Medulla oblongata (tissue), 1 donor: ENCODE measurements around the gene TMEM131L.
A peak's percentile ranks its signal among the peaks of the same experiment; 100 is the strongest.
"Not testable (repeated sequence)": the region's sequence is repeated elsewhere in the genome, so short reads cannot be mapped to it uniquely, and the experiment has no call there.

Source experiments
- DNase-seq: peaks from one replicate; pipeline ENCODE4 v3.0.0-alpha.2; 2015; ENCODE audit errors: extremely low spot score

TMEM131L gene

DNA sequence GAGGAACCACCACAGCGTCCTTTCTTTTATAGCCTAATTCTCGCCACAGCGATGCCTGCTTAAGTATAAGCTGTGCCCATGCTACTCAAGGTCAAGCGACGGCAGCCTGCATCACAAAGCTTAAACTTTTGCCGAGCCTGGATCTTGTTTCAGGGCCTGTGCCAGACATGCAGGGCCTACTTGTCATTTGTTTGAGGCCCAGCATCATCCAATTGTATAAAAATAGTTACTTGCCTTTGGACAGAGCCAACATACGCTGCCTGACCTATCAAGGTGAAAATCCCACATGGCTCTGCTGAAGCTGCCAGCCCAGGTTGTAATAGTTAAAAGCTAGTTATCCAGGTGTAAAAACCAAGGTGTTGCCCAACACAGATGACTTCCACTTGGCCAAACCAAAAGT lies 107.1 kb downstream of the TMEM131L start:
- no peak for DNase-seq

DNA sequence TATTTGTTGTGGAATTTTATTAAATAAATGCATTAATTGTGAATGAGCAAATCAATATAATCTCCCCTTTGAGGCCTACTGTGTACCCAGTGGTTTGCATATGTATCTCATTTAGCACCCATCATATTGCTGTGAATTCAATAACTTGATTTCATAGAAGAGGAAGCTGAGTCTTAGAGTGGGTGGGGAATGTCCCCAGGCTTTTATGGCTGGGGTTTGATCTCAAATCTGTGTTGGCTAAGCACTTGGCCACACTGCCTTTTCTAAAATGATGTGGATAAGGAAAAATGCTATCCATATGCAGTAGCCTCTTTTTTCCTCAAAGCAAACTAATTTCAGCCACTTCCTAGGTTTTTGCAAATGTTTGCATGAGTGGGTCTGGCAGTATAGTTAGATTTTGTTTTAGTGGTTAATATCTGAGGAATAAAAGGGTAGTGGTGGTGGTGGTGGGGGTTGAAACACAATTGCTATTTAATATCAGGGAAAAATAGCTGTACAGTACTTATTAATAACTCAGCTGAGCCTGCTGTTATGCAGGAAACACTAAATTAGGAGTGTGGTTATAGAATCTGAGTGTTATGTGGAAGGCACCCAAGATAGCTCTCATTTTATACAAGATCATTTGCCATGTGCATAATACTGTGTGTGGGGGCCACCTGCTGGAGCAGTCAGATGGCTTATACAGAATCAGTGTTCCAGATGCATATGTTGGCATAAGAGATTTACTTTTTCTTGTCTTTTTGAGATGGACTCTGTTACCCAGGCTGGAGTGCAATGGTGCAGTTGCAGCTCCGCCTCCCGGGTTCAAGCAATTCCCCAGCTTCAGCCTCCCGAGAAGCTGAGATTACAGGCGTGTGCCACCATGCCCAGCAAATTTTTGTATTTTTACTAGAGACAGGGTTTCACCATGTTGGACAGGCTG lies 108.0 kb downstream of the TMEM131L start:
- DNase-seq = peak; percentile 80

DNA sequence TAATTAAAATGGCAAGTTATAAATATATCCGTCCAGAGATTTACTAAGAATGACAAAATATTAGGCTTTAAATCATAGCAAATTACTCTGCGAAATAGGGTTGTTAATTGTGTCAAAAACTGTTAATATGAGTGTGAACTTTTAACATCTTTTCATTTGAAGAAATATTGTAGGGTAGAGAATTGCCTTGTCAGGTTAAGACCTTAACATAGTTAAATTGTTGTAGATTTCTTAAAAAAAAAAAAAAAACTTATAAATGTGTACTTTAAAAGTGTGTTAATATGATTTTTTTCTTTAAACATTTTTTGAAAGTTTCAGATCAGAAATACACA lies 110.2 kb downstream of the TMEM131L start:
- DNase-seq = no peak

DNA sequence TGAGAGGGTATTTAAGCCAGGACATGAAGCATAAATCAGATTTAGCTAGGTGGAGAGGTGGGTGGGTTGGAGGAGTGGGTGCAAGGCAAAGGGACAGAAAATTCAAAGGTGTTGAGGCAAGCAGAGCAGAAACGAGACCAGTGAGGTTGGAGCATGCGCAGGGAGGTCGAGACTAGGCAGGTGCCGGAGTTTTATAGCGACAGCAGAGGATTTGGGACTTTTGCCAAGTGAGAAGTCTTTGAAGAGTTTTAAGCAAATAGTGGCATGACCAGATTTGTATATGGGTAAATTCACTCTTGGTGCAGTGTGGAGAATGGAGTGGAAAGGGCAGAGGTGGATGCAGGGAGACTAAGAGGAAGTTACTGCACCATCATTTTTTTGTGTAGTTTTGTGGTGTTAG lies 110.9 kb downstream of the TMEM131L start:
- no peak for DNase-seq

DNA sequence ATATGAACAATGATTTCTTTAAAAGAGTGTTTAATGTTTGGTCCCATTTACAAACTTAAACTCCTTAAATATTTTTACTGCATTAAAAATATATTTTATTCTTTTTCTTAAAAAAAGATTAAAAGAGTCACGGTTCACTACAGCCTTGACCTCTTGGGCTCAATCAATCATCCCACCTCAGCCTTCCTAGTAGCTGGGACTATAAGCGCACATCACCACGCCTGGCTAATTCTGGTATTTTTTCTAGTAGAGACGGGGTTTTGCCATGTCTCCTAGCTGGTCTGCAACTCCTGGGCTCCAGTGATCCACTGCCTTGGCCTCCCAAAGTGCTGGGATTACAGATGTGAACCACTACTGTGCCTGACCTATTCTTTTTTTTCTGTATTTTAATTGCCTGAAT lies 113.2 kb downstream of the TMEM131L start:
- DNase-seq = no peak

DNA sequence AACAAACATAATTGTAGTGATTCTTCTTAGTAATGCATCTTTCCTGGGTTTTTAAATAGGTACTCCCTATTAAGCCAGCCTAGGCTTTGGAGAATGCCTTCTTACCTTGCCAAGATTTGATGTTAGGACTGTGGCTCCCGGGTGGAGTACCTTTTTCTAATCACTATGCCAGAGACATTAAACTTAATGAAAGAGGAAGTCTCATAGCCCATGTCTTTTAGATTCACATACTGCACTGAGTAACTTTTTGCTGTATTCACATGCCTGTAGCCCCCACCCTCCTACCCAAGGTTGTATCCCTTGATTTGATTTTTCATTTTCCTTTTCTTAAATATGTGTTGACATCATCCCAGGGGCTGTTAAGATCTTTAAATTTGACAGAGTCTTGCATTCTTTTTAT lies 113.7 kb downstream of the TMEM131L start:
- DNase-seq = no peak

DNA sequence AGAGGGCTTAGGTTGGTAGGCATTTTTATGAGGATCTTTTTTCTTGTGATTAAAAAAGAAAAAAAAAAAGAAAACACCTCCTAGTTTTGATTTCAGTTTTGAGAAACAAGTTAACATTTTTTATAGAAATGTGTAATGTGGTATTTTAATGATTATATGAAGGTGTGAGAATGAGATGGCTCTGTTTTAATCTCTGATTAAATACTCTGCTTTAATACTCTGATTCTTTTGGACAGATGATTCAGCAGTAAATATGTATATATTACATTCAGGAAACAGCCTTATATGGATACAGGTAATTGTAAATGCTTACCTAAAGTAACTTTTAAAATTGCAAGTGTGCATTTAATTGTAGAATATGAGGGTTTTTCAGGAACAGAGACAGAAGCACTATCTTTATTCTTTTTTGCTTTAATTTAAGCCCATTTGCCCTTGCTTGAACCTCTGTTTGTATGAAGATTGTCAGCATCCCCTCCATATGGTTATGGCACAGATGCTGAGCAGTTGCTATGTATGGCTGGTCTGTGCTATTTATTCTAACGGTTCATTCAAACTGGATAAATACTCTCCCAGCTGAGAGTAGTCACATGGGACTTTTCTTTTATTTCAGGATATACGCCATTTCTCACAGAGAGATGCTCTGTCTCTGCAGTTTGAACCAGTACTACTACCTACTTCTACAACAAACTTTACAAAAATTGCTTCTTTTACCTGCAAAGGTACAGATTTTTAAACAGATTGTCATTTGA lies 117.0 kb downstream of the TMEM131L start:
- DNase-seq = no peak

DNA sequence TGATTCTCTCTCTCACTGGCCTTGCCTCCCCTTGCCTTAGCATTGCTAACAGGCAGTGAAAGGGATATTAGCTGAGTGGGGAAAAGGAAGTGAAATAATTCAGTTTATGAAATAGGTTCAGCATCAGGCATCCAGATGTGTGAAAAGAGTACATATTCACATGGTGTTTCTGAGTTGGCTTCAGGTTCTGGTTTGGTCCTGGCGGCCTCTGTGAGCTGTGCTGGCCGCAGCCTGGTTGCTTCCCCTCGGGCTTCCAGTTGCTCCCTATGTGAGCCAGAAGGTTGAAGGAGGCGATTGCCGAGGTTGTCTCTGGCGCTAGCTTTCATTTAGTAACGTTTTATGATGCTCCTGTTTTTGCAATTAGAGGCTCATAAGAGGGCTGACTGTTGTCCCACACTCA lies 118.9 kb downstream of the TMEM131L start:
- no peak for DNase-seq

DNA sequence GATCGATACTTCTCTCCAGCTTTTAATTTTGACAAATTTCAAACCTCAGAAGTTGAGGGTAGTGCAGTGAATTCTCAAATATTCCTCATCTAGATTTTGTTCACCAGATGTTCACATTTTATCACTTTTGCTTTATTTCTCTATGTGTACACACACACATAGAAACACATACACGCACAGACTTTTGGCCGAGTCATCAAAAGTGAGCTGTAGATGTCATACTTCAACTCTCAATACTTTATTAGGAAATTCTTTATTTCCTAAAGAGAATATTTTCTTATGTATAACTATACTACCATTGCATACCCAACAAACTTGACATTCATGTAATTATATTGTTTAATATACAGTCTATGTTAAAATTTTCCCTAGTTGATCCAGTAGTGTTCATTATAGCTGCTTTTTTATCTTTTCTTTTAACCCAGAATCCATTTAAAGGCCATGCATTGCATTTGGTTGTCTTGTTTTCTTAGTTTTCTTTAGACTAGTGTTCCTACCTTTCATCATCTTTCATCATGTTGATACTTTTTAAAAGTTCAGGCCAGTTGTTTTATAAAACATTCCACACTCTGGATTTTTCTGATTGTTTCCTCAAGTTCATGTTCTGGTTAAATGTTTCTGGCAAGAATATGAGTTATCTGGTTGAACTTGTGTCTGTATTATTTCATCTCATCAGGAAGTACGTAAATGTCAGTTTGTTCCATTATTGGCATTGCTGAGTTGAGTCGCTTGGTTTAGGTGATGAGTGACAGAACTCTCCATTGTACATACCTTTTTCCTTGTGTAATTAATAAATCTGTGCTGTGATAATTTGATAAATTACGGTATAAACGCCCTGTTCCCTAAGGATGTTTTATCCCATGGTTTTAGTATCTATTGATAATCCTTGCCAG lies 123.8 kb downstream of the TMEM131L start:
- no peak for DNase-seq

DNA sequence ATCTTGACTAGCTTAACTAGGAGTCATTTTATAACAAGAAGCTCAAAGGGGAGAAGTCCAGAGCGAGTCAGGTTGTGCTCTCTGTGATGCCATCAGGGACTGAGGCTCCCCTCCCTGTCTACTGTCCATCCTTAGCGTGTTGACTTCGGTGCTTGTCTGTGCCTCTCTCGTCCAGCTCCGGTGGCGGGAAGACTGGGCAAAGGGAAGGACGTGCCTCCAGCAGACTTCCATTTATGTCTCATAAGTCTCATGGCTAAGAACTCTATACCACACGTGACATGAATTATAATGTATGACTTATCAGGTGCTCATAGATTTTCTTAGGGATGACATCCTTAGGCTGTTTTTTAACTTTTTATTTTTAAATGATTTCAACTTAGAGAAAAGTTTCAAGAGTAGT lies 125.3 kb downstream of the TMEM131L start:
- no peak for DNase-seq

DNA sequence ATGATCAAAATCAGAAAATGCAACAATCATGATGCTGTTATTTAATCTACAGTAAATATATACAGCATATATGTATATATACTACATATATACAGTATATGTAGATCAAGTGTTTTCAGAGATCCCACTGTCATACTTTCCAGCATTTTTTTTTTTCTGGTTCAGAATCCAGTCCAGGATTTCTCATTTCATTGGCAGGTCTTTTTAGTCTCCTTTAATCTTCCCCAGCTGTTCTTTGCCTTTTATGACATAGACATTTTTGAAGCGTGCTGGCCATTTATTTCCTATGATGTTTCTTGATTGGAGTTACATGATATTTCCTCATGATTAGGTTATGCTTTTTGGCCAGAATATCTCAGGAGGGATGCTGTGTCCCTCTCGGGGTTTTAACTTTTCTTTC lies 125.9 kb downstream of the TMEM131L start:
- no peak for DNase-seq

DNA sequence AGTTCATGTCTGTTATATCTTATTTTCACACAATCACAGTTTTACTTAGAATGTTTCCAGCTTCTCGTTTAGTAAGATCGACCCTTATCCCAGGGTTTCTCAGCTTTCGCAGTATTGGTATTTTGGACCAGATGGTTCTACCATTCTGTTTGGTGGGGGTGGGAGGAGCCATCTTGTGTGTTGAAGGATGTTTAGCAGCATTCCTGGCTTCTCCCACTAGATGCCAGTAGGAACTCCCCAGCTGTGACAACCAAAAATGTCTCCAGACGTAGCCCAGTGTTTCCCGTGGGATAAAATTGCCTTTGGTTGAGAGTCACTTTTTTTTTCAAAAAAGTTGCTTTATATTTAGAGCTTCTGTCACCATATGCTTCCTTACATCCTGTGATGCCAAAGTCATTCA lies 127.0 kb downstream of the TMEM131L start:
- no peak for DNase-seq

DNA sequence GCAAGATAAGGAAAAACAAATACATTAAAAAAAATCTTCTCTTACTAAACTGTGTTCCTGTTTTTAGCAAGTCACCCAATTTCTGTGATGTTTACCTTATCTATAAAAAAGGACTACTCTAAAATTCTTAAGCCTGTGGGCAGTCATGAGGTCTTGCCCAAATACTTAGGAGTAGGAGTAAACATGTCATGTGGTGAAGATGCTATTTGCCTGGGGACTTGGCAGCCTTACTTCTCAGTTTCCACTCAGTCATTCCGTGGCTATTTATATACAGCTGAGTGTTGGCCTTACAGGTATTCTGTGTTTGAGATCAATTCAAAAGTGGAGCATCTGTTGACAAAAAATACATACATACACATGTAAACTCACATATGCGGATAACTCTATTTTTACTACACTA lies 128.1 kb downstream of the TMEM131L start:
- no peak for DNase-seq

DNA sequence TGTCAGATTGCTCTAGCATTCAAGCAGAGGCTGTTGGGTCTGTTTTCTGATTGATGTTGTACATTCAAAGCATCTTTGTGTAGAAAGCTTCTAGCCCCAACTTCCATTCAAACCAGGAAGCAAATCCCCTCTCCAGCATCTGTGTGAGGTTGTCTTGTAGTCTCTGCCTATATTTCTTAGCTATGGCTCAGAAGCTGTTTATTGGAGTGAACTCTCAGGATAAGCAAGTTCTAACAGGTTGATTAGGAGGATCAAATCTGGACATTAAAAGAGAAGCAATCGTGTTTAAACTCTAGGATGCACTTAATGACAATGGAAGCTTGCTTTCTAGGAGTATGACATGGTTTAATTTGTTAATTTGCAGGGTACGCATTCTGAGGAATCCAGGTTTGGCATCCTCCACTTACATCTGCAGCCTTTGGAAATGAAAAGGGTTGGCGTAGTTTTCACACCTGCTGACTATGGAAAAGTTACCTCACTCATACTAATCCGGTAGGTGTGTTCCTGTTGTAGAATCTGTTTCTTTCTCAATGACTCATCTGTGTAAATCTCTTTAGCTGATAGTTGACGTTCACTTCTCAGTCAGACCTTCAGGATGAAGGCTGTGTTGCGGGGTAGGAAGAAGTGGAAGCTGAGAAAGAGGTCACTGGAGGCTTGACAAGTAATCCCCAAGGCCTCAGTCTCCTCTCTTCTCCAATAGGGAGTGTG lies 129.9 kb downstream of the TMEM131L start:
- no peak for DNase-seq

DNA sequence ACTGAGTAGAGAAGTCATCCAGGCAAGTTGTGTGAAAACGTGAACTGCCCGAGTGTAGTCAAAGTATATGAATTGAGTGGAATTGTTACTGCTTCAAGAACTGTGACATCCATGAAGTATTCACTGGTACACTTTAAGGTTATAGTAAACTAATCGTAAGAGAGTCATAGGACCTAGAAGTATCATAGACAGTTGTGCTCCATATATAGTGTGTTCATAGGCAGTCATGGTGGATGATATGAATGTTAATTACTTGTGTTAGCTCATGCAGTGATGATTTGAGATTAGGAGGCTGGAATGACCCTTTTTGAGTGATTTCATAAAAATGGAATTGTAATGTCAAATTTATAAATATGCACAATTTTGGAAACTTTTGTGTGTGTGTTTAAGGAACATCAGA lies 136.6 kb downstream of the TMEM131L start:
- no peak for DNase-seq

DNA sequence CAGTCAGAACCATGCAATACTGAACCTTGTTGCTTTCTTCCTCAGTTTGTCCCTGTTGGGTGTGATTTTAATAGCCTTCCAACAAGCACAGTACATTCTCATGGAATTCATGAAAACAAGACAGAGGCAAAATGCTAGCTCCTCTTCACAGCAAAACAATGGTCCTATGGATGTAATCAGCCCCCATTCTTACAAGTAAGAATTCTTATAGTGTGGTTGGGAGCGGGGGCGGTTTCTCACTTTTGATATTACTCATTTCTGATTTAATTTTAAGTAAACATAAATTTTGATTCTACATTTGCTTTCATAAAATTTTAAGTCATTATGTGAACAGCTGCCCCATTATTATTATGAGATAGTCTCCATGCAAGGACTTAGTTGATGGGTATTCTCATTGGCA lies 137.1 kb downstream of the TMEM131L start:
- no peak for DNase-seq

DNA sequence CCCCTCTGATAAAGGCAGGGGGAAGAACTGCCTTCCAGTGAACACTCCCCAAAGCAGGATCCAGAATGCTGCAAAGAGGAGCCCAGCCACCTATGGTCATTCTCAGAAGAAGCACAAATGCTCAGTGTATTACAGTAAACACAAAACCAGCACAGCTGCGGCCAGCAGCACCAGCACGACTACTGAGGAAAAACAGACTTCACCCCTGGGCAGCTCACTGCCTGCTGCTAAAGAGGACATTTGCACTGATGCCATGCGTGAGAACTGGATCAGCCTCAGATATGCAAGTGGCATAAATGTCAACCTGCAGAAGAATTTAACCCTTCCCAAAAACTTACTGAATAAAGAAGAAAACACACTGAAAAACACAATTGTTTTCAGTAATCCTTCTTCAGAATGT lies 137.7 kb downstream of the TMEM131L start:
- DNase-seq = no peak

DNA sequence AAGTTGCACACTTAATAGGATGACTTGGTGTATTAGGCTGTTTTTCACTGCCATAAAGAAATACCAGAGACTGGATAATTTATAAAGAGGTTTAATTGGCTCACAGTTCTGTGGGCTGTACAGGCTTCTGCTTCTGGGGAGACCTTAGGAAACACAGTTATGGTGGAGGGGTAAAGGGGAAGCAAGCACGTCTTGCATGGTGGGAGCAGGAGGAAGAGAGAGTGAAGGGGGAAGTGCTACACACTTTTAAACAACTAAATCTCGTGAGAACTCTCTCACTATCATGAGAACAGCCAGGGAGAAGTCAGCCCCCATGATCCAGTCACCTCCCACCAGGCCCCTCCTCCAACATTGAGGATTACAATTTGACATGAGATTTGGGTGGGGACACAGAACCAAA lies 142.9 kb downstream of the TMEM131L start:
- not testable (repeated sequence) for DNase-seq

DNA sequence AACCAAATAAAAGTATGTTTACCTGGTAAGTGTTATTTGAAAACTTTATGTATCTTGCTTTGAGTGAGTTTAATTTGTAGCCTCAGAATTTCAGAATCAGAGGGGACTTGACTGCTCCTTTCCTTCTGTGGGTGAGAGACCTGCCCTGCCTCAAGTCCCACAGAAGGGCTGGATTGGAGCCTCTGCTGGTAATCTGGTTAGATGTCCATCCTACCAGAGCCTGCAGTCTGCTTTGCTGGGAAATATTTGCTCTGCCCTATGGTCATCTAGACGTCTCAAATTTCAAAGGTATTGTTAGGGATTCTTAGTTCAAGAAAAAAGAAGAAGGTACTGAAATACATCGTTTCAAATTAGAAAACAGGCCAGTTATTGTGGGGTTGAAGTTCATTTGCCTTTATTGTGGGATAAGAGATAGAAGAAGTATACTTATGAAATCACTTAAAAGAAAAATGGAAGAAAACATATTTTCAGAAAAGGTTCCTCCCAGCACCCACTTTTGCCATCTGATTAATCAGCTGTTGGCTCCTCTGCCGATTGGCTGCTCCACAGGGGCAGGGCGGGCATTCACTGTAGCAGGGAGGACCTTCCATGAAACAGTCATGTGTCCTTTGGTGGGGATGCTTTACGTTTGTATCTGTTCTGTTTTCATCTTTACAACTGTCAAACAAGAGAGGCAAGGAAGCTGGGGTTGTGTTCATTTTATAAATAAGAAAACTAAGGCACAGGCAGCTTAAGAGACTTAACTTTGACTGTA lies 144.6 kb downstream of the TMEM131L start:
- no peak for DNase-seq

DNA sequence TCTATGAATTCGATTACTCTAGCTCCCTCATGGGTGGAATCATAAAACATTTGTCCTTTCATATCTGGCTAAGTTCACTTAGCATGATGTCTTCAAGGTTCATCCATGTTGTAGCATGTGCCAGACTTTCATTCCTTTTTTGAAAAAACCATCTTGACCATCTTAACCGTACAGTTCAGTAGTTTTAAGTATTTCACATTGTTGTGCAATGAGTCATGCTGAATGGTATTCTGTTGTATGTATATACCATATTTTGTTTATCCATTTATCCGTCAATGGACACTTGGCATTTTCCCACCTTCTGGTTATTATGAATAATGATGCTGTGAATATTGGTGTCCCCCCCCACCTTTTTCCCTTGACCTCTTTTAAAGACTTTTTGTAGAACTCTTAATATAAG lies 145.5 kb downstream of the TMEM131L start:
- no peak for DNase-seq

DNA sequence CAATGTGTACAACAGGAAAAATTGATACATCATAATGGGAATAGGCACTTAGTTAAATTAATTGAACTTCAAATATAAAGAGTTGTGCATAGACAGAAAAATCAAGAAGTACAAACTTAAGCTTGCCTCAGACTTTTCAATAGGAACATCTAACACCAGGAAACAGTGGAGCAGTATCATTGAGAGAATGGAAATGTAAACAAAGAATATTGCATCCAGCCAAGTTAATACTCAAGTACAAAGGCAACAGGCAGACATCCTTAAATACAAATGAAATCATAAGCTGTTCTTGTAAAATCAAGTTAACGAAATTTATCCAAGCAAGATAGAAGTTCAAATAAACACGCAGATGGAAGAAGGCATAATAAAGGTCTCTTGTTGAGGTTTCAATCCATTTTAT lies 146.7 kb downstream of the TMEM131L start:
- no peak for DNase-seq
